Keratinocyte (primary cell): ENCODE results near the gene CCDC127. TPM values are rescaled to one million over a fixed set of nuclear protein-coding genes. Genes with fewer than 3 reads are reported as not detected.

Experiments
- DNase-seq: peaks from one replicate; pipeline ENCODE4 v3.0.0-alpha.2; 2011; ENCODE audit warnings: low read depth, missing footprints, low spot score
- FAIRE-seq: peaks from 2 replicates; lab custom pipeline; 2011; peaks lifted over from hg19 to GRCh38; lab: Jason Lieb, UNC
- H2AFZ ChIP-seq: 2 replicates; pipeline ENCODE4 v1.6.0; 2012; ENCODE audit warnings: low read length, control low read depth, inconsistent platforms; ENCODE audit not compliant: control insufficient read depth
- H3K27ac ChIP-seq: 2 replicates; pipeline ENCODE4 v1.5.1; 2011; ENCODE audit warnings: low read length; ENCODE audit not compliant: control insufficient read depth, insufficient read depth
- H3K27me3 ChIP-seq: 3 replicates; pipeline ENCODE4 v1.6.0; 2011; ENCODE audit warnings: low read length; ENCODE audit not compliant: control insufficient read depth, insufficient read depth; ENCODE audit errors: extremely low read depth
- H3K36me3 ChIP-seq, 2 experiments: 2 replicates in 1 of 2; 3 replicates in 1 of 2; pipeline ENCODE4 v1.5.1; 2011; ENCODE audit warnings: low read length in 2 of 2, mild to moderate bottlenecking in 1 of 2; ENCODE audit not compliant: control insufficient read depth in 2 of 2, insufficient read depth in 2 of 2; ENCODE audit errors: extremely low read depth in 1 of 2
- H3K4me1 ChIP-seq: 3 replicates; pipeline ENCODE4 v1.5.1; 2011; ENCODE audit warnings: low read length; ENCODE audit not compliant: control insufficient read depth, insufficient read depth; ENCODE audit errors: extremely low read depth
- H3K4me2 ChIP-seq: 3 replicates; pipeline ENCODE4 v1.6.0; 2011; ENCODE audit warnings: low read depth, low read length; ENCODE audit not compliant: control insufficient read depth, insufficient read depth; ENCODE audit errors: extremely low read depth
- H3K4me3 ChIP-seq, 3 experiments: fragments of 200-600 bp in 1 of 3; sonication (generic) in 1 of 3; 2 replicates in 2 of 3; 3 replicates in 1 of 3; pipeline ENCODE4 v1.5.1; 2011 to 2016; ENCODE audit warnings: low read length in 3 of 3, mild to moderate bottlenecking in 3 of 3, control low read depth in 2 of 3, inconsistent platforms in 1 of 3, low read depth in 1 of 3, mixed read lengths in 1 of 3, mixed run types in 1 of 3, moderate library complexity in 1 of 3; ENCODE audit not compliant: control insufficient read depth in 2 of 3, insufficient read depth in 2 of 3; ENCODE audit errors: extremely low read depth in 1 of 3
- H3K79me2 ChIP-seq: 2 replicates; pipeline ENCODE4 v1.6.0; 2012; ENCODE audit warnings: low read length; ENCODE audit not compliant: control insufficient read depth, insufficient read depth
- H3K9ac ChIP-seq: 3 replicates; pipeline ENCODE4 v1.6.0; 2011; ENCODE audit warnings: low read length; ENCODE audit not compliant: control insufficient read depth, insufficient read depth; ENCODE audit errors: extremely low read depth
- H3K9me1 ChIP-seq: 3 replicates; pipeline ENCODE4 v1.6.0; 2011; ENCODE audit warnings: low read length; ENCODE audit not compliant: control insufficient read depth, insufficient read depth; ENCODE audit errors: extremely low read depth
- H3K9me3 ChIP-seq: 2 replicates; pipeline ENCODE4 v1.5.1; 2012; ENCODE audit warnings: low read depth, low read length; ENCODE audit not compliant: control insufficient read depth
- H4K20me1 ChIP-seq: 3 replicates; pipeline ENCODE4 v1.6.0; 2011; ENCODE audit warnings: low read length; ENCODE audit not compliant: control insufficient read depth, insufficient read depth; ENCODE audit errors: extremely low read depth
- CTCF ChIP-seq, 3 experiments: IDR thresholded peaks in 1 of 3; conservative IDR thresholded peaks in 1 of 3; optimal IDR thresholded peaks in 1 of 3; 2 replicates in 2 of 3; 3 replicates in 1 of 3; pipeline versions ENCODE3 to v1.5.1; 2011; ENCODE audit warnings: low read length in 3 of 3, mild to moderate bottlenecking in 3 of 3, moderate library complexity in 2 of 3, control low read depth in 1 of 3, inconsistent platforms in 1 of 3; ENCODE audit not compliant: insufficient read depth in 2 of 3; ENCODE audit errors: extremely low read depth in 1 of 3
- EZH2 ChIP-seq: IDR thresholded peaks from one replicate; pipeline ENCODE4 v1.6.1; 2012; ENCODE audit warnings: inconsistent platforms, mild to moderate bottlenecking, low read length, moderate library complexity
- dilution Hi-C: fragments of 300-500 bp; cut with MboI; formaldehyde crosslinking; loops from one replicate; pipeline ENCODE4 v1.7.0; 2020; ENCODE audit warnings: low sequenced_read_pairs; ENCODE audit not compliant: extremely low pct_ligation_motif_present
- polyA plus RNA-seq, 5 experiments: library from polyadenylated mRNA; depleted of rRNA in 3 of 5; stranded (reverse) in 3 of 5; stranded (forward) in 1 of 5; unstranded in 1 of 5; fragments of >200 nt; gene quantifications; 1 replicate in 1 of 5; 2 replicates in 3 of 5; 3 replicates in 1 of 5; pipeline versions ENCODE4 v1.2.1 to v1.2.3, GENCODE V29; 2011 to 2012; ENCODE audit warnings: missing spikeins in 2 of 5, low read depth in 1 of 5, low replicate concordance in 1 of 5

CCDC127 gene
- polyA plus RNA-seq, 1 donor (not counting 4 experiments of a cell fraction or from before 2014, with no cell fraction given) = 4.9 TPM

GRCh38 chr5:189486-189885 is 28.5 kb downstream of the CCDC127 start:
- dilution Hi-C loops = no loop called here
- Histone ChIP-seq H3K4me2 (no peak overlapping the region), H3K9ac (no peak overlapping the region), H3K27ac (no peak overlapping the region), H3K36me3 (no peaks in the 10 kb centered on the region), H3K9me1 (no peaks in the 10 kb centered on the region), H3K4me3 (no peak overlapping the region), H3K79me2 (no peaks in the 10 kb centered on the region), H2AFZ (no peak overlapping the region), H4K20me1 (peaks cover 4% of the 10 kb centered on the region), H3K9me3 (no peaks in the 10 kb centered on the region), H3K27me3 (peaks cover 45% of the 10 kb centered on the region), H3K4me1 (peaks cover 2% of the 10 kb centered on the region)
- DNase-seq (no peak), FAIRE-seq (no peak)
- no peak for TF ChIP-seq CTCF (optimal IDR thresholded peaks at IDR 0.05 in 1 of 3, IDR thresholded peaks at IDR 0.05 in 1 of 3, conservative IDR thresholded peaks at IDR 0.05 in 1 of 3; ENCODE audit: extremely low read depth in 1 of 3, insufficient read depth in 2 of 3, low read length in 3 of 3)
- no peak for TF ChIP-seq EZH2

GRCh38 chr5:188488-189481 is 29.2 kb downstream of the CCDC127 start:
- H3K4me3 ChIP-seq = peak overlapping the region in 1 of 3 experiments; percentile 4
- DNase-seq (peak; percentile 33), FAIRE-seq (peak; percentile 62)
- no peaks in the 10 kb centered on the region for H3K9me3 ChIP-seq
- no peaks in the 10 kb centered on the region for H3K9me1 ChIP-seq
- H3K4me2 ChIP-seq = peak overlapping the region; percentile 68
- no peak overlapping the region for H3K27ac ChIP-seq
- peak overlapping the region; percentile 59 for H2AFZ ChIP-seq
- H4K20me1 ChIP-seq = peaks cover 4% of the 10 kb centered on the region
- dilution Hi-C loops = no loop called here
- peaks cover 2% of the 10 kb centered on the region for H3K4me1 ChIP-seq
- no peaks in the 10 kb centered on the region for H3K36me3 ChIP-seq
- H3K79me2 ChIP-seq = no peaks in the 10 kb centered on the region
- no peak overlapping the region for H3K9ac ChIP-seq
- H3K27me3 ChIP-seq = peaks cover 45% of the 10 kb centered on the region
- no peak for TF ChIP-seq EZH2
- peak; percentile 87 to 97 (median 93) for TF ChIP-seq CTCF (optimal IDR thresholded peaks at IDR 0.05 in 1 of 3, IDR thresholded peaks at IDR 0.05 in 1 of 3, conservative IDR thresholded peaks at IDR 0.05 in 1 of 3; ENCODE audit: extremely low read depth in 1 of 3, insufficient read depth in 2 of 3, low read length in 3 of 3)
